IPS-15b (cell line): Measurements from ENCODE around the gene INTS12.
"Not testable (repeated sequence)": the region's sequence is repeated elsewhere in the genome, so short reads cannot be mapped to it uniquely, and the experiment has no call there.

Experiments
- H3K27me3 ChIP-seq: one replicate; pipeline ENCODE4 v1.6.1; 2013; ENCODE audit warnings: low read length; ENCODE audit not compliant: control insufficient read depth, insufficient read depth
- H3K36me3 ChIP-seq: one replicate; pipeline ENCODE4 v1.6.1; 2013; ENCODE audit warnings: low read length; ENCODE audit not compliant: control insufficient read depth, insufficient read depth
- H3K4me1 ChIP-seq: one replicate; pipeline ENCODE4 v1.6.1; 2013; ENCODE audit warnings: mild to moderate bottlenecking, low read length; ENCODE audit not compliant: control insufficient read depth, insufficient read depth
- H3K4me3 ChIP-seq: one replicate; pipeline ENCODE4 v1.5.1; 2013; ENCODE audit warnings: low read depth, low read length
- H3K9ac ChIP-seq: one replicate; pipeline ENCODE4 v1.6.1; 2013; ENCODE audit warnings: low read depth, mild to moderate bottlenecking, low read length
- H3K9me3 ChIP-seq: one replicate; pipeline ENCODE4 v1.6.1; 2013; ENCODE audit warnings: mild to moderate bottlenecking, low read length; ENCODE audit not compliant: control insufficient read depth, insufficient read depth

INTS12 gene

GRCh38 chr4:105708181-105709080 lies at the start of gene INTS12, which contains the start of gene GSTCD:
TSS of gene INTS12 (minus strand) at chr4:105708689. CDS start at chr4:105700005, 8,684 bp downstream.
TSS of gene GSTCD (plus strand) at chr4:105708784. CDS start at chr4:105717614, 8,830 bp downstream.
- no peaks in the 10 kb centered on the region for H3K27me3 ChIP-seq
- H3K4me1 ChIP-seq = no peaks in the 10 kb centered on the region
- no peaks in the 10 kb centered on the region for H3K36me3 ChIP-seq
- no peaks in the 10 kb centered on the region for H3K9me3 ChIP-seq
- H3K9ac ChIP-seq = peak within 1 kb of the TSS; percentile 70
- peak within 1 kb of the TSS; percentile 89 for H3K4me3 ChIP-seq

GRCh38 chr4:105755375-105755774 lies 46.9 kb upstream of the INTS12 start:
- Histone ChIP-seq H3K9ac (no peak overlapping the region), H3K4me1 (no peaks in the 10 kb centered on the region), H3K9me3 (no peaks in the 10 kb centered on the region), H3K4me3 (no peak overlapping the region), H3K36me3 (no peaks in the 10 kb centered on the region), H3K27me3 (no peaks in the 10 kb centered on the region)

GRCh38 chr4:105753361-105753760 lies 44.9 kb upstream of the INTS12 start:
- no peaks in the 10 kb centered on the region for H3K36me3 ChIP-seq
- no peak overlapping the region for H3K4me3 ChIP-seq
- no peaks in the 10 kb centered on the region for H3K27me3 ChIP-seq
- H3K4me1 ChIP-seq = no peaks in the 10 kb centered on the region
- H3K9ac ChIP-seq = no peak overlapping the region
- no peaks in the 10 kb centered on the region for H3K9me3 ChIP-seq

GRCh38 chr4:105751718-105752299 lies 43.3 kb upstream of the INTS12 start:
- Histone ChIP-seq H3K9ac (no peak overlapping the region), H3K4me3 (no peak overlapping the region), H3K36me3 (no peaks in the 10 kb centered on the region), H3K9me3 (no peaks in the 10 kb centered on the region), H3K27me3 (no peaks in the 10 kb centered on the region), H3K4me1 (no peaks in the 10 kb centered on the region)

GRCh38 chr4:105748222-105748621 lies 39.7 kb upstream of the INTS12 start:
- no peak overlapping the region for H3K9ac ChIP-seq
- H3K4me1 ChIP-seq = no peaks in the 10 kb centered on the region
- H3K9me3 ChIP-seq = no peaks in the 10 kb centered on the region
- no peaks in the 10 kb centered on the region for H3K36me3 ChIP-seq
- H3K27me3 ChIP-seq = no peaks in the 10 kb centered on the region
- no peak overlapping the region for H3K4me3 ChIP-seq

GRCh38 chr4:105741548-105741947 lies 33.1 kb upstream of the INTS12 start:
- Histone ChIP-seq H3K4me3 (no peak overlapping the region), H3K4me1 (no peaks in the 10 kb centered on the region), H3K9ac (no peak overlapping the region), H3K36me3 (no peaks in the 10 kb centered on the region), H3K9me3 (no peaks in the 10 kb centered on the region), H3K27me3 (no peaks in the 10 kb centered on the region)

- H3K4me3 ChIP-seq, H3K9me3 ChIP-seq, H3K9ac ChIP-seq, H3K4me1 ChIP-seq, H3K27me3 ChIP-seq, H3K36me3 ChIP-seq: not testable (repeated sequence)
Measured at GRCh38 chr4:105735217-105735616, 26.7 kb upstream of the INTS12 start.

- H3K9me3 ChIP-seq, H3K36me3 ChIP-seq, H3K4me1 ChIP-seq, H3K4me3 ChIP-seq, H3K27me3 ChIP-seq, H3K9ac ChIP-seq: not testable (repeated sequence)
Measured at GRCh38 chr4:105729895-105730294, 21.4 kb upstream of the INTS12 start.

GRCh38 chr4:105725623-105726022 lies 17.1 kb upstream of the INTS12 start:
- no peak overlapping the region for H3K9ac ChIP-seq
- no peak overlapping the region for H3K4me3 ChIP-seq
- H3K27me3 ChIP-seq = no peaks in the 10 kb centered on the region
- H3K9me3 ChIP-seq = no peaks in the 10 kb centered on the region
- peaks cover 4% of the 10 kb centered on the region for H3K36me3 ChIP-seq
- H3K4me1 ChIP-seq = no peaks in the 10 kb centered on the region

GRCh38 chr4:105719204-105719603 lies 10.7 kb upstream of the INTS12 start:
- no peak overlapping the region for H3K9ac ChIP-seq
- no peak overlapping the region for H3K4me3 ChIP-seq
- no peaks in the 10 kb centered on the region for H3K9me3 ChIP-seq
- H3K4me1 ChIP-seq = no peaks in the 10 kb centered on the region
- no peaks in the 10 kb centered on the region for H3K27me3 ChIP-seq
- no peaks in the 10 kb centered on the region for H3K36me3 ChIP-seq

- H3K27me3 ChIP-seq = no peaks in the 10 kb centered on the region
- no peak overlapping the region for H3K4me3 ChIP-seq
- H3K9me3 ChIP-seq = no peaks in the 10 kb centered on the region
- no peaks in the 10 kb centered on the region for H3K36me3 ChIP-seq
- H3K4me1 ChIP-seq = no peaks in the 10 kb centered on the region
- H3K9ac ChIP-seq = no peak overlapping the region
Measured at GRCh38 chr4:105715692-105716278, 7.3 kb upstream of the INTS12 start.

- Histone ChIP-seq H3K4me3 (no peak overlapping the region), H3K9me3 (no peaks in the 10 kb centered on the region), H3K4me1 (no peaks in the 10 kb centered on the region), H3K9ac (no peak overlapping the region), H3K36me3 (no peaks in the 10 kb centered on the region), H3K27me3 (no peaks in the 10 kb centered on the region)
Measured at GRCh38 chr4:105714932-105715331, 6.4 kb upstream of the INTS12 start.
